GM12878 (cell line): Measurements from ENCODE around the gene HUNK. TPM values are rescaled to one million over a fixed set of nuclear protein-coding genes. Genes with fewer than 3 reads are reported as not detected.

Experiments
- ATAC-seq: fragments of 200-7000 bp; cut with Tn5 transposase; 3 replicates; pipeline ENCODE4 v1.9.1; 2020; ENCODE audit warnings: mild to moderate bottlenecking, moderate library complexity
- BruUV-seq: library from RNA; stranded (reverse); fragments of 400-500 nt; replicated peaks from 2 replicates; lab custom pipeline; 2021; lab: Mats Ljungman, UMichigan
- CTCF ChIA-PET: fragments of 300-600 bp; sonication (Branson Sonifier 250); formaldehyde crosslinking; extraction: SDS; loops from one replicate; lab custom pipeline; 2021; ENCODE audit warnings: inconsistent platforms; lab: Yijun Ruan, JAX
- POLR2A ChIA-PET: fragments of 350-600 bp; formaldehyde crosslinking; extraction: SDS; loops from one replicate; lab custom pipeline; 2021; ENCODE audit warnings: inconsistent platforms; lab: Charles Lee
- RAD21 ChIA-PET: fragments of 300-600 bp; sonication (Branson Sonifier 250); formaldehyde crosslinking; loops from one replicate; lab custom pipeline; 2023; ENCODE audit warnings: antibody characterized with exemption; ENCODE audit not compliant: unreplicated experiment; lab: Charles Lee
- SMC1A ChIA-PET: fragments of 300-600 bp; sonication (Branson Sonifier 250); formaldehyde crosslinking; loops from one replicate; lab custom pipeline; 2023; ENCODE audit not compliant: unreplicated experiment, uncharacterized antibody; lab: Charles Lee
- DNase-seq: peaks from one replicate; pipeline ENCODE4 v3.0.0-alpha.2; 2011; ENCODE audit warnings: low read depth, low spot score
- FAIRE-seq: peaks from 3 replicates; lab custom pipeline; 2011; peaks lifted over from hg19 to GRCh38; lab: Jason Lieb, UNC
- H2AFZ ChIP-seq: 2 replicates; pipeline ENCODE4 v1.6.0; 2011; ENCODE audit warnings: low read depth, low read length, control low read depth; ENCODE audit not compliant: control insufficient read depth
- H3K27ac ChIP-seq: 2 replicates; pipeline ENCODE4 v1.5.1; 2011; ENCODE audit warnings: control low read depth; ENCODE audit not compliant: control insufficient read depth, insufficient read depth
- H3K27me3 ChIP-seq, 2 experiments: replicated peaks in 1 of 2; 2 replicates each; pipeline versions ENCODE4 v1.6.0 to v1.6.1; 2011; ENCODE audit warnings: low read length in 1 of 2; ENCODE audit not compliant: control insufficient read depth in 2 of 2, insufficient read depth in 2 of 2
- H3K36me3 ChIP-seq, 2 experiments: 2 replicates each; pipeline ENCODE4 v1.5.1; 2011; ENCODE audit warnings: low read length in 1 of 2; ENCODE audit not compliant: control insufficient read depth in 2 of 2, insufficient read depth in 2 of 2
- H3K4me1 ChIP-seq: 2 replicates; pipeline ENCODE4 v1.6.1; 2011; ENCODE audit warnings: mild to moderate bottlenecking, low read length, moderate library complexity, mixed read lengths; ENCODE audit not compliant: control insufficient read depth, insufficient read depth
- H3K4me2 ChIP-seq: 2 replicates; pipeline ENCODE4 v1.6.0; 2011; ENCODE audit warnings: control low read depth; ENCODE audit not compliant: control insufficient read depth, insufficient read depth
- H3K4me3 ChIP-seq: fragments of 200-600 bp; sonication (generic); 2 replicates; pipeline ENCODE4 v1.5.1; 2016
- H3K79me2 ChIP-seq: 2 replicates; pipeline ENCODE4 v1.6.0; 2011; ENCODE audit warnings: low read length; ENCODE audit not compliant: control insufficient read depth, insufficient read depth
- H3K9ac ChIP-seq: 2 replicates; pipeline ENCODE4 v1.8.0; 2011; ENCODE audit warnings: low read length, control low read depth, mixed read lengths; ENCODE audit not compliant: control insufficient read depth, insufficient read depth
- H3K9me3 ChIP-seq: replicated peaks from 3 replicates; pipeline ENCODE4 v1.5.1; 2011; ENCODE audit warnings: mild to moderate bottlenecking, low read length; ENCODE audit not compliant: control insufficient read depth, insufficient read depth
- H4K20me1 ChIP-seq: 2 replicates; pipeline ENCODE4 v1.6.0; 2011; ENCODE audit not compliant: control insufficient read depth, insufficient read depth
- ATF2 ChIP-seq: IDR thresholded peaks from 2 replicates; pipeline ENCODE4 v1.6.1; 2012; ENCODE audit warnings: low read length, inconsistent platforms
- CREB1 ChIP-seq: IDR thresholded peaks from 2 replicates; pipeline ENCODE4 v1.6.1; 2012; ENCODE audit warnings: low read depth, mild to moderate bottlenecking, inconsistent platforms
- MLLT1 ChIP-seq: fragments of 450-650 bp; IDR thresholded peaks from 2 replicates; pipeline ENCODE4 v1.6.1; 2016; ENCODE audit warnings: mild to moderate bottlenecking
- MTA3 ChIP-seq: IDR thresholded peaks from 2 replicates; pipeline ENCODE4 v1.6.1; 2012; ENCODE audit warnings: low read length, inconsistent platforms, borderline replicate concordance
- PAX5 ChIP-seq: IDR thresholded peaks from 2 replicates; pipeline ENCODE4 v1.6.1; 2011; ENCODE audit warnings: low read depth, low read length, borderline replicate concordance
- RBBP5 ChIP-seq: fragments of 200-600 bp; sonication (generic); conservative IDR thresholded peaks from 2 replicates; pipeline ENCODE4 v1.6.1; 2016
- SIX5 ChIP-seq: IDR thresholded peaks from 2 replicates; pipeline ENCODE4 v1.6.1; 2011; ENCODE audit warnings: mild to moderate bottlenecking, low read depth, low read length, moderate library complexity; ENCODE audit not compliant: severe bottlenecking
- SREBF1 ChIP-seq: IDR thresholded peaks from 2 replicates; pipeline ENCODE4 v1.6.1; 2012; ENCODE audit warnings: mild to moderate bottlenecking, low read length
- ZNF217 ChIP-seq: fragments of 450-650 bp; IDR thresholded peaks from 2 replicates; pipeline ENCODE4 v1.6.1; 2017; ENCODE audit warnings: antibody characterized with exemption, mild to moderate bottlenecking
- WGBS: methylation state at CpG from one replicate; pipeline ENCODE4 v1.1.6; 2016; ENCODE audit warnings: low lambda C conversion rate; ENCODE audit not compliant: insufficient replicate concordance, insufficient coverage; ENCODE audit errors: missing lambda C conversion rate; 5-methylcytosine and 5-hydroxymethylcytosine counted together
- in situ Hi-C: fragments of 300-500 bp; cut with MboI; formaldehyde crosslinking; loops from 9 replicates; pipeline ENCODE4 v1.14.3; 2018; ENCODE audit warnings: mixed read lengths
- intact Hi-C: fragments of 100-400 bp; cut with micrococcal nuclease; formaldehyde crosslinking; loops from one replicate; pipeline ENCODE4 v1.14.2; 2022; ENCODE audit not compliant: unreplicated experiment
- polyA plus RNA-seq, 11 experiments: library from polyadenylated mRNA; depleted of rRNA in 4 of 11; unstranded in 6 of 11; stranded (reverse) in 5 of 11; fragments of >200 nt; fragmentation: Nextera tagmentation in 4 of 11; fragmentation: Illumina TruSeq in 1 of 11; extraction: Ambion mirVana in 4 of 11; extraction: Trizol in 1 of 11; gene quantifications; 1 replicate in 1 of 11; 2 replicates in 10 of 11; pipeline versions ENCODE4 v1.2.1 to v1.2.3, GENCODE V29; 2011 to 2016; ENCODE audit warnings: inconsistent platforms in 2 of 11, missing spikeins in 2 of 11, low read depth in 1 of 11
- total RNA-seq, 4 experiments: library from RNA; depleted of rRNA in 3 of 4; stranded (reverse); fragments of >200 nt in 3 of 4; fragmentation: Illumina TruSeq in 1 of 4; extraction: Trizol in 1 of 4; gene quantifications; 2 replicates each; pipeline versions ENCODE4 v1.2.1 to v1.2.3, GENCODE V29; 2013 to 2021
- TF ChIP-seq, protein P1 (sequence below): IDR thresholded peaks from 2 replicates; pipeline ENCODE4 v1.6.1; 2012; ENCODE audit warnings: mild to moderate bottlenecking, low read depth, low read length

The HUNK gene
- total and polyA plus RNA-seq, 10 of the 15 experiments (the other 5 are each of a cell fraction or from before 2014, with no cell fraction given), result under 0.01 to 0.14 (median 0.03) TPM; not detected in 7

DNA sequence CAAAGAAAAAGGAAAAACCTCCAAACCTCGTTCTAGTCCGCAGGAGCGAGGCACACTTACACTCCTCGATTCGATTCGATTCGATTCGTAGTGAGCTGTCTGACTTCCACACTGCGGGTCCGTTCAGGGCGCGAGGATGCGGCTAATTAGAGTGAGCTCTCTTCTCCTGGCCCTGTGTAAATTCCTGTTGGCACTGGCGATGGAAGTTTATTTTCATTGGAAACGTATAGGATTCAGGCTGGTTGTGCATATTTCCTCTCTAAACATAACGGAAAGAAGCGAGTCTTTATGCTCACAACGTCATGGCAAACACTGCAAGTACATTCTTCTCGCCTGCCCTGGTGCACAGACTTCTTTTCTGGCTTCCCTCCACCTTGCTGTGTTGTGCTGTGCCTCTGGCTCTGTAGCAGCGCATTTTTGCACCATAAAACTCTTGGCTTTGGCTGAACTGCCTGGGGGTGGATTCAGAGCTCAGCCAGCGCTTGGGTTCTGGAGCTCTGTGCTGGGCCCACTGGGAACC is 2.7 kb downstream of the HUNK start:
- intact Hi-C loops, result no loop called here
- no peak for ATAC-seq

GRCh38 chr21:31877463-31877957 is 4.7 kb downstream of the HUNK start:
- SMC1A ChIA-PET, result no interaction called here
- Histone ChIP-seq H3K27me3 (peaks cover 0 to 8% of the 10 kb centered on the region in 2 experiments; a peak in 3 of 4 replicates), H3K4me3 (no peak overlapping the region), H3K36me3 (no peaks in the 10 kb centered on the region), H3K4me1 (no peaks in the 10 kb centered on the region), H3K79me2 (no peaks in the 10 kb centered on the region), H3K9ac (no peak overlapping the region), H2AFZ (no peak overlapping the region), H3K9me3 (no peaks in the 10 kb centered on the region), H3K4me2 (no peak overlapping the region), H3K27ac (no peak overlapping the region), H4K20me1 (no peaks in the 10 kb centered on the region; the same call in 1 of the 2 replicates)
- CTCF ChIA-PET, result no interaction called here
- TF ChIP-seq SIX5 (no peak), CREB1 (no peak), ZNF217 (no peak), MLLT1 (no peak), ATF2 (no peak), MTA3 (no peak), PAX5 (no peak), RBBP5 (no peak)
- TF ChIP-seq, protein P1, sequence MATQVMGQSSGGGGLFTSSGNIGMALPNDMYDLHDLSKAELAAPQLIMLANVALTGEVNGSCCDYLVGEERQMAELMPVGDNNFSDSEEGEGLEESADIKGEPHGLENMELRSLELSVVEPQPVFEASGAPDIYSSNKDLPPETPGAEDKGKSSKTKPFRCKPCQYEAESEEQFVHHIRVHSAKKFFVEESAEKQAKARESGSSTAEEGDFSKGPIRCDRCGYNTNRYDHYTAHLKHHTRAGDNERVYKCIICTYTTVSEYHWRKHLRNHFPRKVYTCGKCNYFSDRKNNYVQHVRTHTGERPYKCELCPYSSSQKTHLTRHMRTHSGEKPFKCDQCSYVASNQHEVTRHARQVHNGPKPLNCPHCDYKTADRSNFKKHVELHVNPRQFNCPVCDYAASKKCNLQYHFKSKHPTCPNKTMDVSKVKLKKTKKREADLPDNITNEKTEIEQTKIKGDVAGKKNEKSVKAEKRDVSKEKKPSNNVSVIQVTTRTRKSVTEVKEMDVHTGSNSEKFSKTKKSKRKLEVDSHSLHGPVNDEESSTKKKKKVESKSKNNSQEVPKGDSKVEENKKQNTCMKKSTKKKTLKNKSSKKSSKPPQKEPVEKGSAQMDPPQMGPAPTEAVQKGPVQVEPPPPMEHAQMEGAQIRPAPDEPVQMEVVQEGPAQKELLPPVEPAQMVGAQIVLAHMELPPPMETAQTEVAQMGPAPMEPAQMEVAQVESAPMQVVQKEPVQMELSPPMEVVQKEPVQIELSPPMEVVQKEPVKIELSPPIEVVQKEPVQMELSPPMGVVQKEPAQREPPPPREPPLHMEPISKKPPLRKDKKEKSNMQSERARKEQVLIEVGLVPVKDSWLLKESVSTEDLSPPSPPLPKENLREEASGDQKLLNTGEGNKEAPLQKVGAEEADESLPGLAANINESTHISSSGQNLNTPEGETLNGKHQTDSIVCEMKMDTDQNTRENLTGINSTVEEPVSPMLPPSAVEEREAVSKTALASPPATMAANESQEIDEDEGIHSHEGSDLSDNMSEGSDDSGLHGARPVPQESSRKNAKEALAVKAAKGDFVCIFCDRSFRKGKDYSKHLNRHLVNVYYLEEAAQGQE, result no peak
- in situ Hi-C loops (no loop called here), intact Hi-C loops (no loop called here)
- POLR2A ChIA-PET, result no interaction called here
- no peak for DNase-seq
- ATAC-seq, result no peak
- no TSS peak for BruUV-seq
- RAD21 ChIA-PET, result no interaction called here
- 21% methylated on average over 5 of the region's 5 CpGs for WGBS
- FAIRE-seq, result no peak

More for the DNA sequence above, 2.7 kb downstream of the HUNK start:
- no peak for DNase-seq
- no peaks in the 10 kb centered on the region for H3K4me1 ChIP-seq
- FAIRE-seq, result no peak
- ChIA-PET SMC1A (no interaction called here), CTCF (interaction anchor here (1.2 kb wide), 1 partner anchor 259 kb away, joined by 3 read pairs; no protein-coding TSS in a partner anchor), RAD21 (no interaction called here), POLR2A (no interaction called here)
- H3K27ac ChIP-seq, result no peak overlapping the region
- no peak overlapping the region for H3K4me3 ChIP-seq
- 64% methylated on average over 21 of the region's 21 CpGs for WGBS
- no peak for TF ChIP-seq SREBF1
- no peak overlapping the region for H2AFZ ChIP-seq
- H3K4me2 ChIP-seq, result no peak overlapping the region
- BruUV-seq, result no TSS peak
- no peaks in the 10 kb centered on the region for H3K79me2 ChIP-seq
- H3K9ac ChIP-seq, result no peak overlapping the region
- no peaks in the 10 kb centered on the region; the same call in 1 of the 2 replicates for H4K20me1 ChIP-seq
- H3K36me3 ChIP-seq, result no peaks in the 10 kb centered on the region
- H3K9me3 ChIP-seq, result no peaks in the 10 kb centered on the region
- in situ Hi-C loops, result no loop called here
- H3K27me3 ChIP-seq, result peaks cover 5 to 15% of the 10 kb centered on the region in 2 experiments
